RWPE1 (cell line): ENCODE data around the gene TIAM2.
"Not testable (repeated sequence)": the region's sequence is repeated elsewhere in the genome, so short reads cannot be mapped to it uniquely, and the experiment has no call there.

Experiments used
- CTCF ChIA-PET: fragments of 350-600 bp; sonication (Branson Sonifier 250); formaldehyde crosslinking; extraction: SDS; loops from one replicate; lab custom pipeline; 2021; lab: Yijun Ruan, JAX
- POLR2A ChIA-PET: fragments of 400-600 bp; formaldehyde crosslinking; extraction: SDS; loops from one replicate; lab custom pipeline; 2020; ENCODE audit warnings: antibody characterized with exemption; ENCODE audit not compliant: low non-redundant PET; lab: Yijun Ruan, JAX
- DNase-seq: peaks from one replicate; pipeline ENCODE4 v3.0.0; 2012; ENCODE audit warnings: low spot score
- H3K27ac ChIP-seq: fragments of 450-650 bp; 2 replicates; pipeline ENCODE4 v1.5.1; 2017
- CTCF ChIP-seq: fragments of 450-650 bp; conservative IDR thresholded peaks from 2 replicates; pipeline ENCODE4 v1.5.1; 2017; ENCODE audit warnings: low read depth, mild to moderate bottlenecking

TIAM2 gene

GRCh38 chr6:155090166-155090565 lies 95.1 kb downstream of the TIAM2 start:
- no peak overlapping the region for H3K27ac ChIP-seq
- no peak for TF ChIP-seq CTCF
- DNase-seq: no peak
- POLR2A ChIA-PET: no interaction called here
- CTCF ChIA-PET: interaction anchor here (0.6 kb wide), 1 partner anchor 107 kb away, joined by 5 read pairs; no protein-coding TSS in a partner anchor

DNA sequence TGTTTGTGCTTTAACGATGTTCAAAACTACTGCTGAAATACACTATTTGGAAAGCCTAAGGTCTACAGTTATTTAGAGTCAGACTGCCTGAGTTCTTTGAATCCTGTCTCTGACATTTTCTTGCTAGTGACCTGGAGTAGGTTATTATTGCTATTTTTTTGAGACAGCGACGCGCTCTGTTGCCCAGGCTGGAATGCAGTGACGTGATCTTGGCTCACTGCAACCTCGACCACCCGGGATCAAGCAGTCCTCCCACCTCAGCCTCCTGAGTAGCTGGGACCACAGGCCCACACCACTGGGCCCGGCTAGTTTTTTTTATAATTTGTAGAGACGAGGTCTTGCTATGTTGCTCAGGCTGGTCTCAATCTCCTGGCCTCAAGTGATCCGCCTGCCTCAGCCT lies 96.6 kb downstream of the TIAM2 start:
- no peak for DNase-seq
- ChIA-PET POLR2A (no interaction called here), CTCF (no interaction called here)
- H3K27ac ChIP-seq: no peak overlapping the region
- TF ChIP-seq CTCF: no peak

- CTCF ChIA-PET: no interaction called here
Observed at GRCh38 chr6:155093430-155093829, 98.3 kb downstream of the TIAM2 start.

DNA sequence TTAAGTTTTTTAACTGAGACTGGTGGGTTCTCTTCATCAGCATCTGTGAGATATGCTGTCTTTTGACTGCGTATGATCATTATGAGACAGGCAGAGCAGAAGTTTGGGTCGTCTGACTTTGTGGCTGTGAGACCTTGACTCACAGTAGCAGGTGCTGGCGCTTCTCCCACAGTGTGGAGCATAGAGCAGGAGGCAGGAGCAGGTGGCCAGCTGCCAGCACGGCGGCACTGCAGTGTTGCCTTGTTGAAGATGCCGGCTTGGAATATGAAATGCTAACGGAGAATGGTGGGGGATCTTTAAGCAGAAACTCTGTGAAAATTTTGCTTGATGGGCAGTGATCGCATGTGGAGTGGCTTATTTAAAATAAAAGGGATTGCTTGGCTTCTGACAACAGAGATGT lies 105.0 kb downstream of the TIAM2 start:
- CTCF ChIA-PET: no interaction called here
- TF ChIP-seq CTCF: no peak
- no peak overlapping the region for H3K27ac ChIP-seq
- POLR2A ChIA-PET: no interaction called here
- DNase-seq: no peak

More at GRCh38 chr6:155093430-155093829, 98.3 kb downstream of the TIAM2 start:
- DNase-seq: no peak
- TF ChIP-seq CTCF: no peak
- POLR2A ChIA-PET: no interaction called here
- H3K27ac ChIP-seq: no peak overlapping the region

DNA sequence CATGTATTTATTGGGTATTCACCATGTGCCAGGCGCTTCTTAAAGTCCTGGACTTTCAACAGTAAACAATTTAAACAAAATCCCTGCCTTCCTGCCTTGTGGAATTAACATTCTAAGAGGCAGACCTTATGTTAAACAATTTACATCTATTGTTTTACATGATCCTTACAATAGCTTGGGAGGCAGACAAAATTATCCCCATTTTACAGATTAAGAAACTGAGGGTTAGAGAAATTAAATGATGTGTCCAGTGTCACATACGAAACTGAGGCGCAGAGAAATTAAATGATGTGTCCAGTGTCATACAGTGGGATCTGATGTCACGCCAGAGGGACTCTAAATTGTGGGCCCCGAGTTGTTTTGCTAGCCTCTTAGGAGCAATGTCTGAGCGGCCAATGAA lies 105.5 kb downstream of the TIAM2 start:
- POLR2A ChIA-PET: no interaction called here
- DNase-seq: no peak
- H3K27ac ChIP-seq: no peak overlapping the region
- TF ChIP-seq CTCF: no peak
- CTCF ChIA-PET: no interaction called here

DNA sequence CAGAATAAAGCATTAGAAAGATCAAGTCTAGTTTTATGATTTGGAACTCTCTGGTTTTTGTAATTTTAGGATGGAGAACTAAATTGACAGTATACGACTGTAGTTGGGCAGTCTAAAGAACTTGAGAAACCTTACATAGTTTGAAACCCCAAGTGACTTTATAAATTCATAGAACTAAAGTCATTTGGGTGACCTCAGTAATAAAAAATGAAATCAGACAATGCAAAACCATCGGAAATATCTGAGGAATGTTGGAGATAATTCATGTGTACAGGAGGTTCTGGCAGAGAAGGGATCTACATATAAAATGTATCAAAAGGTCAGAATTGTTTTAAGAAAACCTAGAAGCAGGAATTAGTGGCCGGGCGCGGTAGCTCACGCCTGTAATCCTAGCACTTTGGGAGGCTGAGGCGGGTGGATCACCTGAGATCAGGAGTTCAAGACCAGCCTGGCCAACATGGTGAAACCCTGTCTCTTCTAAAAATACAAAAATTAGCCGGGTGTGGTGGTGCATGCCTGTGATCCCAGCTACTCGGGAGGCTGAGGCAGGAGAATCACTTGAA lies 108.0 kb downstream of the TIAM2 start:
- CTCF ChIA-PET: interaction anchor here (1.0 kb wide), 1 partner anchor 19 kb away, joined by 4 read pairs; no protein-coding TSS in a partner anchor
- POLR2A ChIA-PET, H3K27ac ChIP-seq, DNase-seq: not testable (repeated sequence)

- no peak overlapping the region for H3K27ac ChIP-seq
- DNase-seq: no peak
- POLR2A ChIA-PET: no interaction called here
- CTCF ChIA-PET: no interaction called here
- TF ChIP-seq CTCF: no peak
Observed at GRCh38 chr6:155103816-155104366, 108.8 kb downstream of the TIAM2 start.
